WTC11 (cell line): ENCODE measurements around the gene STX2. TPM values are rescaled to one million over a fixed set of nuclear protein-coding genes. Genes with fewer than 3 reads are reported as not detected.

Experiments
- ATAC-seq: fragments of 200-7000 bp; cut with Tn5 transposase; 2 replicates; pipeline ENCODE4 v1.10.0; 2021; ENCODE audit warnings: mild to moderate bottlenecking, moderate library complexity
- CTCF ChIA-PET: fragments of 300-600 bp; sonication (Branson Sonifier 250); formaldehyde crosslinking; loops from one replicate; lab custom pipeline; 2021; ENCODE audit warnings: antibody characterized with exemption; lab: Charles Lee
- POLR2A ChIA-PET: fragments of 350-600 bp; sonication (Branson Sonifier 250); formaldehyde crosslinking; loops from one replicate; lab custom pipeline; 2021; ENCODE audit warnings: antibody characterized with exemption; lab: Charles Lee
- DNase-seq: peaks from one replicate; pipeline ENCODE4 v3.0.0; 2021; ENCODE audit warnings: low spot score
- H3K27ac Mint-ChIP-seq: 2 replicates; pipeline ENCODE4 v1.8.0; 2021; ENCODE audit warnings: mixed read lengths
- H3K27me3 Mint-ChIP-seq: 2 replicates; pipeline ENCODE4 v1.8.0; 2021; ENCODE audit warnings: low read depth, mild to moderate bottlenecking, moderate library complexity, mixed read lengths
- H3K36me3 Mint-ChIP-seq: 2 replicates; pipeline ENCODE4 v1.8.0; 2021; ENCODE audit warnings: mixed read lengths
- H3K4me1 Mint-ChIP-seq: 2 replicates; pipeline ENCODE4 v1.8.0; 2022; ENCODE audit warnings: mixed read lengths
- H3K4me3 Mint-ChIP-seq: 2 replicates; pipeline ENCODE4 v1.8.0; 2021; ENCODE audit warnings: mild to moderate bottlenecking, moderate library complexity, mixed read lengths
- H3K9me3 Mint-ChIP-seq: 2 replicates; pipeline ENCODE4 v1.8.0; 2021; ENCODE audit warnings: mixed read lengths
- CBFB ChIP-seq: sonication (generic); formaldehyde crosslinking; IDR thresholded peaks from 2 replicates; pipeline ENCODE4 v1.8.1; 2022; ENCODE audit warnings: mild to moderate bottlenecking, low read depth, missing genetic modification reagents
- E2F5 ChIP-seq: sonication (generic); formaldehyde crosslinking; IDR thresholded peaks from 2 replicates; pipeline ENCODE4 v1.8.1; 2022; ENCODE audit warnings: mild to moderate bottlenecking, moderate library complexity, missing genetic modification reagents
- FOXJ3 ChIP-seq: sonication (generic); formaldehyde crosslinking; IDR thresholded peaks from 2 replicates; pipeline ENCODE4 v1.9.0; 2021; ENCODE audit warnings: missing genetic modification reagents, mild to moderate bottlenecking, borderline replicate concordance
- HMGXB4 ChIP-seq: sonication (generic); formaldehyde crosslinking; IDR thresholded peaks from 2 replicates; pipeline ENCODE4 v1.8.1; 2023; ENCODE audit warnings: mild to moderate bottlenecking, moderate library complexity, missing genetic modification reagents
- MYBL2 ChIP-seq: sonication (generic); formaldehyde crosslinking; IDR thresholded peaks from 2 replicates; pipeline ENCODE4 v1.8.1; 2023; ENCODE audit warnings: mild to moderate bottlenecking, moderate library complexity, missing genetic modification reagents
- NFATC4 ChIP-seq: fragments of 250-450 bp; sonication (Bioruptor Pico); IDR thresholded peaks from 2 replicates; pipeline ENCODE4 v1.9.0; 2021; ENCODE audit warnings: mild to moderate bottlenecking
- NFE2L1 ChIP-seq: sonication (generic); formaldehyde crosslinking; IDR thresholded peaks from 2 replicates; pipeline ENCODE4 v1.8.1; 2023; ENCODE audit warnings: missing genetic modification reagents
- PRDM15 ChIP-seq: sonication (generic); formaldehyde crosslinking; IDR thresholded peaks from 2 replicates; pipeline ENCODE4 v1.8.0; 2022; ENCODE audit warnings: missing genetic modification reagents
- STAT6 ChIP-seq: sonication (generic); formaldehyde crosslinking; conservative IDR thresholded peaks from 2 replicates; pipeline ENCODE4 v1.8.1; 2023; ENCODE audit warnings: mild to moderate bottlenecking, low read depth, missing genetic modification reagents, moderate library complexity
- ZBTB43 ChIP-seq: sonication (generic); formaldehyde crosslinking; IDR thresholded peaks from 2 replicates; pipeline ENCODE4 v1.8.1; 2023; ENCODE audit warnings: mild to moderate bottlenecking, missing genetic modification reagents
- ZNF281 ChIP-seq: sonication (generic); formaldehyde crosslinking; IDR thresholded peaks from 2 replicates; pipeline ENCODE4 v1.8.0; 2023; ENCODE audit warnings: mild to moderate bottlenecking, missing genetic modification reagents
- ZNF317 ChIP-seq: sonication (generic); formaldehyde crosslinking; IDR thresholded peaks from 2 replicates; pipeline ENCODE4 v1.8.1; 2023; ENCODE audit warnings: low read depth, mild to moderate bottlenecking, moderate library complexity, missing genetic modification reagents, borderline replicate concordance
- ZNF671 ChIP-seq: fragments of 250-450 bp; sonication (Bioruptor Pico); IDR thresholded peaks from 2 replicates; pipeline ENCODE4 v1.8.0; 2021; ENCODE audit warnings: mild to moderate bottlenecking
- total RNA-seq: library from RNA; stranded (reverse); gene quantifications from 3 replicates; pipeline ENCODE4 v1.2.3, GENCODE V29; 2021
- TF ChIP-seq, protein P1 (sequence below): sonication (generic); formaldehyde crosslinking; IDR thresholded peaks from 2 replicates; pipeline ENCODE4 v1.8.0; 2022; ENCODE audit warnings: mild to moderate bottlenecking, missing genetic modification reagents
- TF ChIP-seq, protein P2 (sequence below): sonication (generic); formaldehyde crosslinking; IDR thresholded peaks from 2 replicates; pipeline ENCODE4 v1.8.0; 2022; ENCODE audit warnings: mild to moderate bottlenecking, missing genetic modification reagents
- TF ChIP-seq, protein P3 (sequence below): fragments of 200-600 bp; IDR thresholded peaks from 2 replicates; pipeline ENCODE4 v1.8.0; 2022; ENCODE audit warnings: antibody characterized with exemption

Gene STX2
- total RNA-seq, 1 experiment from 2014 or later, result 22.7 TPM

DNA sequence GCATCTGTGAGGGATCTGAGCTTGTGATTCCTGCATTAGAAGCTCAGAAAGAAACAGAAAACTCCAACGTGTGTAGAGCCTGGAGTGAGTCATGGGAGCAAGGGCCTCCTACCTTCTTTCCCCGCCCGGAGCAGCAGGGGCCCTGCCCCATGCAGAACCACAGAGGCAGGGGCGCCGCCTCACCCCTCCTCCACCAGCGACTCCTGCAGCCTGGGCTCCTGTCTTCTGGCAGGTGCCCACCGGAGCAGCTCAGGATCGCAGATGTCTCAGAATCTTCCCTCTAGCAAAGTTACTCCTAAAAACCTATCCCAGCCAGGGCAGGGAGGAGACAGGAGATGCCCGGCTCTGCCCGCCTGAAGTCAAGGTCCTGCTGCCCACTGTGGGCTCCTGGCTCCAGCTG lies 58.7 kb downstream of the STX2 start (continued):
- TF ChIP-seq PRDM15 (CRISPR knock-in tag) (no peak), CBFB (CRISPR knock-in tag) (no peak), ZNF281 (CRISPR knock-in tag) (no peak)
- TF ChIP-seq, protein P1, sequence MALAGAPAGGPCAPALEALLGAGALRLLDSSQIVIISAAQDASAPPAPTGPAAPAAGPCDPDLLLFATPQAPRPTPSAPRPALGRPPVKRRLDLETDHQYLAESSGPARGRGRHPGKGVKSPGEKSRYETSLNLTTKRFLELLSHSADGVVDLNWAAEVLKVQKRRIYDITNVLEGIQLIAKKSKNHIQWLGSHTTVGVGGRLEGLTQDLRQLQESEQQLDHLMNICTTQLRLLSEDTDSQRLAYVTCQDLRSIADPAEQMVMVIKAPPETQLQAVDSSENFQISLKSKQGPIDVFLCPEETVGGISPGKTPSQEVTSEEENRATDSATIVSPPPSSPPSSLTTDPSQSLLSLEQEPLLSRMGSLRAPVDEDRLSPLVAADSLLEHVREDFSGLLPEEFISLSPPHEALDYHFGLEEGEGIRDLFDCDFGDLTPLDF (CRISPR knock-in tag), result no peak
- TF ChIP-seq, protein P2, sequence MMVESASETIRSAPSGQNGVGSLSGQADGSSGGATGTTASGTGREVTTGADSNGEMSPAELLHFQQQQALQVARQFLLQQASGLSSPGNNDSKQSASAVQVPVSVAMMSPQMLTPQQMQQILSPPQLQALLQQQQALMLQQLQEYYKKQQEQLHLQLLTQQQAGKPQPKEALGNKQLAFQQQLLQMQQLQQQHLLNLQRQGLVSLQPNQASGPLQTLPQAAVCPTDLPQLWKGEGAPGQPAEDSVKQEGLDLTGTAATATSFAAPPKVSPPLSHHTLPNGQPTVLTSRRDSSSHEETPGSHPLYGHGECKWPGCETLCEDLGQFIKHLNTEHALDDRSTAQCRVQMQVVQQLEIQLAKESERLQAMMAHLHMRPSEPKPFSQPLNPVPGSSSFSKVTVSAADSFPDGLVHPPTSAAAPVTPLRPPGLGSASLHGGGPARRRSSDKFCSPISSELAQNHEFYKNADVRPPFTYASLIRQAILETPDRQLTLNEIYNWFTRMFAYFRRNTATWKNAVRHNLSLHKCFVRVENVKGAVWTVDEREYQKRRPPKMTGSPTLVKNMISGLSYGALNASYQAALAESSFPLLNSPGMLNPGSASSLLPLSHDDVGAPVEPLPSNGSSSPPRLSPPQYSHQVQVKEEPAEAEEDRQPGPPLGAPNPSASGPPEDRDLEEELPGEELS (CRISPR knock-in tag), result no peak

- Mint-ChIP-seq H3K27me3 (peaks cover 3% of the 10 kb centered on the region), H3K27ac (no peak overlapping the region), H3K4me1 (peaks cover 32% of the 10 kb centered on the region), H3K36me3 (peaks cover 11% of the 10 kb centered on the region), H3K9me3 (no peaks in the 10 kb centered on the region), H3K4me3 (no peak overlapping the region)
- ATAC-seq (no peak), DNase-seq (no peak)
- ChIA-PET POLR2A (no interaction called here), CTCF (no interaction called here)
- TF ChIP-seq NFE2L1 (CRISPR knock-in tag), result no peak
- TF ChIP-seq MYBL2 (CRISPR knock-in tag), result no peak
- no peak for TF ChIP-seq ZNF317 (CRISPR knock-in tag)
- TF ChIP-seq ZBTB43 (CRISPR knock-in tag), result no peak
- TF ChIP-seq STAT6, result no peak
- TF ChIP-seq, protein P3, sequence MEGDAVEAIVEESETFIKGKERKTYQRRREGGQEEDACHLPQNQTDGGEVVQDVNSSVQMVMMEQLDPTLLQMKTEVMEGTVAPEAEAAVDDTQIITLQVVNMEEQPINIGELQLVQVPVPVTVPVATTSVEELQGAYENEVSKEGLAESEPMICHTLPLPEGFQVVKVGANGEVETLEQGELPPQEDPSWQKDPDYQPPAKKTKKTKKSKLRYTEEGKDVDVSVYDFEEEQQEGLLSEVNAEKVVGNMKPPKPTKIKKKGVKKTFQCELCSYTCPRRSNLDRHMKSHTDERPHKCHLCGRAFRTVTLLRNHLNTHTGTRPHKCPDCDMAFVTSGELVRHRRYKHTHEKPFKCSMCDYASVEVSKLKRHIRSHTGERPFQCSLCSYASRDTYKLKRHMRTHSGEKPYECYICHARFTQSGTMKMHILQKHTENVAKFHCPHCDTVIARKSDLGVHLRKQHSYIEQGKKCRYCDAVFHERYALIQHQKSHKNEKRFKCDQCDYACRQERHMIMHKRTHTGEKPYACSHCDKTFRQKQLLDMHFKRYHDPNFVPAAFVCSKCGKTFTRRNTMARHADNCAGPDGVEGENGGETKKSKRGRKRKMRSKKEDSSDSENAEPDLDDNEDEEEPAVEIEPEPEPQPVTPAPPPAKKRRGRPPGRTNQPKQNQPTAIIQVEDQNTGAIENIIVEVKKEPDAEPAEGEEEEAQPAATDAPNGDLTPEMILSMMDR, result no peak
- no peak for TF ChIP-seq HMGXB4 (CRISPR knock-in tag)
- TF ChIP-seq E2F5 (CRISPR knock-in tag), result no peak
- TF ChIP-seq ZNF671 (CRISPR knock-in tag), result no peak
- TF ChIP-seq FOXJ3 (CRISPR knock-in tag), result no peak
- TF ChIP-seq NFATC4 (CRISPR knock-in tag), result no peak
Measured at GRCh38 chr12:130778776-130779175, 60.3 kb downstream of the STX2 start.
